Activated CD4-positive, CD25-positive, alpha-beta regulatory T cell treated with anti-CD3 and anti-CD28 coated beads, Interleukin-2, amount 50 U/mL, for 24 hours (primary cell): ENCODE data around the gene SLC22A24.
"Not testable (repeated sequence)": the region's sequence is repeated elsewhere in the genome, so short reads cannot be mapped to it uniquely, and the experiment has no call there.

Experiments
- ATAC-seq, 2 donors: fragments of 150-1000 bp; cut with Tn5 transposase; one replicate each; pipeline ENCODE4 v1.10.0; 2021; ENCODE audit warnings: mild to moderate bottlenecking in 1 of 2, moderate library complexity in 1 of 2

SLC22A24 gene, protein sequence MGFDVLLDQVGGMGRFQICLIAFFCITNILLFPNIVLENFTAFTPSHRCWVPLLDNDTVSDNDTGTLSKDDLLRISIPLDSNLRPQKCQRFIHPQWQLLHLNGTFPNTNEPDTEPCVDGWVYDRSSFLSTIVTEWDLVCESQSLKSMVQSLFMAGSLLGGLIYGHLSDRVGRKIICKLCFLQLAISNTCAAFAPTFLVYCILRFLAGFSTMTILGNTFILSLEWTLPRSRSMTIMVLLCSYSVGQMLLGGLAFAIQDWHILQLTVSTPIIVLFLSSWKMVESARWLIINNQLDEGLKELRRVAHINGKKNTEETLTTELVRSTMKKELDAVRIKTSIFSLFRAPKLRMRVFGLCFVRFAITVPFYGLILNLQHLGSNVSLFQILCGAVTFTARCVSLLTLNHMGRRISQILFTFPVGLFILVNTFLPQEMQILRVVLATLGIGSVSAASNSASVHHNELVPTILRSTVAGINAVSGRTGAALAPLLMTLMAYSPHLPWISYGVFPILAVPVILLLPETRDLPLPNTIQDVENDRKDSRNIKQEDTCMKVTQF

GRCh38 chr11:63144121-63144520 is at the start of gene SLC22A24:
SLC22A24 (minus strand) TSS chr11:63144221; CDS start chr11:63143779, 442 bp downstream.
- ATAC-seq, result no peak

DNA sequence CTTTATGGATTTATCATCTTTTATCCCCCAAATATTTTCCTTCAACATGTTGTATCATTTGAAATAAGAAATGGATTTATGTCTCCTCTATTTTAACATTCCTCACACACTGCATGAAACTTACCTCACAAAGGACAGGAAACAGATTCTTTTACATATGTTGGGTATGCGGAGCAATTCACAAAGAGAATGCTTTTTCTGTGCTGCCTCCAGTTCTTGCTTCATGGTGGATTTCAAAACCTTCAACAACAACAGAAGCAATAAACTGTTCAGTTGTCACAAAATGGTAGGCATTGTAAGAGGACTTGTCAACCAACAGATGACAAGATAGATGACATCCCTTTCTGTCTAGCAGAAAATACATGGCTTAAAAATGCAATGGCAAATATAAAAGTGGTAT is 36.5 kb upstream of the SLC22A24 start:
- ATAC-seq, result no peak

- ATAC-seq, result no peak
Observed at GRCh38 chr11:63179432-63180041, 35.5 kb upstream of the SLC22A24 start.

DNA sequence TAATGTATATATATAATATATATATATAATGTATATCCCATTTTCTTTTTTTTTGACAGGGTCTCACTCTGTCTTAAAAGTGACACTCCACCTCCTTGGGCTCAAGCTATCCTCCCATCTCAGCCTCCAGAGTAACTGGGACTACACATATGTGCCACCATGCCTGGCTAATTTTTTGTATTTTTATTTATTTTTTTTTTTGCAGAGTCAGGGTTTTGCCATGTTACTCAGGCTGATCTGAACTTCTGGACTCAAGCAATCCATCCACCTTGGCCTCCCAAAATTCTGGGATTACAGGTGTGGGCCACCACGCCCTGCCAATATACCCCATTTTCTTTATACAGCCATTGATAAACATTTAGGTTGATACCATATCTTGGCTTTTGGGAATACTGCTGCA is 33.9 kb upstream of the SLC22A24 start:
- no peak for ATAC-seq

DNA sequence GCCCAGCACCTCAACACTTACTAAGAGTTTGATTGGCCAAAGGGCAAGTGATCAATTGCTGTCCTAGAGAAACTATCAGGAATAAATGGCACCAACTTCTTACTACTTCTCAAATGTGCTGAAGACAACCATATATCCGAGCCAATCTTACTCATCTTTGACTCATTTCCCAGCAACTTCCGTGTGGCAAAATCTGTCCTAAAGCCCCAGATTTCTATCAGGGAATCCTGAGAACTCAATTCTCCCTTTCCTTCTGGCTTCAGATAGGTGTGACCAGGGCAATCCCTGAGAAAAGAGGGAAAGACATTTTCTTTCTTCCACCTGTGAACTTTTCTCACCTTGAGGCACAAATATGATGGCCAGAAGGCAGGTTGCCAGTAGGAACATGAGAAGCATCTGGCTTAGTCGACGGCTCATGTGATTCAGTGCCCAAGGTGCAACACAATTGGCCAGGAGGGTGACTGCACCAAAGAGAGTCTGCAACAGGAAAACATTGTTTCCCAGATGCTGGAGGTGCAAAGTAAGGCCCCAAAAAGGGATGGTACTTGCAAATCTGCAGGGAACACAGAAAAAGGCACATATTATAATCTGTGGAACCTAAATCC is 21.8 kb upstream of the SLC22A24 start:
- no peak for ATAC-seq

GRCh38 chr11:63155794-63156193 is 11.8 kb upstream of the SLC22A24 start:
- no peak for ATAC-seq

DNA sequence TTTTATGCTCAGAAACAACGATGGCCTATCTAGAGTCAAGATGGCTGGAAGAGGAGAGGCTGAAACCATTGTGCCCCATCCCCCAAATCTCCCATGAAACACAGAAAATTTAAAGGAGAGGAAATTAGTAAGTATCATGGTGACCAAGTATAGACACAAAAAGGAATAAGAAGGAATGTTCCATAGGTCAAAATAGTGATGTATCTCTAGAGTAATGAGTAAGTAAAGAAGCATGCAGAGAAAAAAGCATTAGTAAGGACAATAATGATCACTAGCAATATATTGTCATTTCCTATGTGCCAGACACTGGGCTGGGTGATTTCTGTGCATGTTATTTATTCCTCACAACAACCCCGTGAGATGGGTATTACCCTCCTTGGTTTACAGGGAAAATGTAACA is 2.6 kb upstream of the SLC22A24 start:
- no peak for ATAC-seq

DNA sequence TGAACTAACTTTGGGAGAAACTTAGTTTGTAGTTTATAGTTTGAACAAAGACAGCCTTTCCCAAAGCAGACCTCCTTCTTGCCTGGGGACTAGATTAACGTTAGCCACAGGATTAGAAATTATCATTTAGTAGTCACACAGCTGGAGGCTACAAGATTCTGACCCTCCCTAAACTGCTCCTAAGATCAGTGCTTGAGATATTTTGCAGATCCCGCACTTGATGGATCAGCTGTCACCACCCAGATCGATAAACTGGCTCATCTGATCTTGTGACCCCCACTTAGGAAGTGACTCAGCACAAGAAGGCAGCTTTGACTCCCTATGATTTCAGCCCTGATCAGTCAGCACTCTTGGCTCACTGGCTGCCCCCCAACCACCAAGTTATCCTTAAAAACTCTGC is 1.6 kb downstream of the SLC22A24 start:
- ATAC-seq, result no peak

GRCh38 chr11:63132985-63133775 is 10.8 kb downstream of the SLC22A24 start:
- ATAC-seq, result no peak

- no peak for ATAC-seq
Observed at GRCh38 chr11:63099555-63099954, 44.5 kb downstream of the SLC22A24 start.

- ATAC-seq, result no peak
Observed at GRCh38 chr11:63080682-63081081, 63.3 kb downstream of the SLC22A24 start.

GRCh38 chr11:63046203-63046602 is 97.8 kb downstream of the SLC22A24 start:
- ATAC-seq, result not testable (repeated sequence)

- ATAC-seq, result no peak
Observed at GRCh38 chr11:63042596-63042995, 101.4 kb downstream of the SLC22A24 start.

DNA sequence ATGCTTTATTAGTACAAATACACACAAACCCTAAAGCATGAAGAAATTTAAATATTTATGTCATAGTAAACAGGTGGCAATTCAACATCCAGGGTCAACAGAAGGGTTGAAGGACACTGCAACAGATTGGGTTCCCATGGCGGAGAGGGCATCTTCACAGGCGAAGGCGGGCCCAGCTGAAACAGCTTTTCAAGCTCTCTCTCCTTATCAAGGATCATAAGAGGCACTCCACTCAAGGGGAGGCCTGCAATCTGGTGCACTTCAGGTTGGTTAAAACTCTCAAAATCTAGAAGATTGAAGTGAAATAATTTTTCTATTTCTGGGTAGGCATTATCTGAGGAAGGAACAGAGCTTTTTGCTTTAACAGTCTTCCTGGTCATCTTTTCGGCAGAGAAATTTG is 111.6 kb downstream of the SLC22A24 start:
- ATAC-seq, result no peak
